ENCODE results near the gene RIN3. TPM values are rescaled to one million over a fixed set of nuclear protein-coding genes. Genes with fewer than 3 reads are reported as not detected.

RIN3 gene
- total and polyA plus RNA-seq, 10 of the 15 experiments (the other 5 are each of a cell fraction or from before 2014, with no cell fraction given), result 0.91 to 23.3 (median 6.3) TPM

GRCh38 chr14:92635896-92636295 lies 122.3 kb downstream of the RIN3 start (continued):
- TF ChIP-seq SKIL (IDR thresholded peaks at IDR 0.05; ENCODE audit: low read depth, poor library complexity, severe bottlenecking) (no peak), STAT3 (IDR thresholded peaks at IDR 0.05; ENCODE audit: low read depth, low read length) (no peak), POLR2A (IDR thresholded peaks at IDR 0.05; ENCODE audit: low read depth, low read length) (no peak)

- no peak overlapping the region for H3K27ac ChIP-seq (ENCODE audit: control insufficient read depth, insufficient read depth)
- DNase-seq (ENCODE audit: low read depth, low spot score), result no peak
- H3K4me3 ChIP-seq, result no peak overlapping the region
- H2AFZ ChIP-seq (ENCODE audit: control insufficient read depth, low read depth, low read length), result no peak overlapping the region
- ChIA-PET RAD21 (ENCODE audit: unreplicated experiment) (no interaction called here), CTCF (interaction anchor here (1.0 to 1.1 kb wide), 3 partner anchors 48 to 270 kb away, joined by 3 to 4 read pairs (median 3); no protein-coding TSS in a partner anchor), SMC1A (ENCODE audit: uncharacterized antibody, unreplicated experiment) (interaction anchor here (0.9 to 4.9 kb wide), 3 partner anchors 9 to 61 kb away, joined by 3 to 30 read pairs (median 3); no protein-coding TSS in a partner anchor), POLR2A (interaction anchor here (1.2 to 2.2 kb wide), 2 partner anchors 8 to 15 kb away, joined by 3 to 12 read pairs; no protein-coding TSS in a partner anchor)
- BruUV-seq (replicated peaks), result no TSS peak
- H3K4me2 ChIP-seq (ENCODE audit: control insufficient read depth, insufficient read depth), result no peak overlapping the region
- H4K20me1 ChIP-seq (ENCODE audit: control insufficient read depth, insufficient read depth), result no peaks in the 10 kb centered on the region
- no peaks in the 10 kb centered on the region for H3K79me2 ChIP-seq (ENCODE audit: control insufficient read depth, insufficient read depth, low read length)
- in situ Hi-C loops (cut with MboI), result no loop called here
- 92% methylated on average over 7 of the region's 7 CpGs for WGBS (ENCODE audit: insufficient coverage, insufficient replicate concordance, low lambda C conversion rate, missing lambda C conversion rate)
- no peak for FAIRE-seq
- H3K36me3 ChIP-seq (ENCODE audit: control insufficient read depth in 2 of 2, insufficient read depth in 2 of 2, low read length in 1 of 2), result peaks cover 0 to 1% of the 10 kb centered on the region in 2 experiments; a peak in 1 of 4 replicates
- ATAC-seq, result no peak
- intact Hi-C loops (cut with micrococcal nuclease; ENCODE audit: unreplicated experiment), result no loop called here
- TF ChIP-seq NR2C2 (IDR thresholded peaks at IDR 0.05; ENCODE audit: borderline replicate concordance, control insufficient read depth, insufficient read length, low read depth) (no peak), USF2 (IDR thresholded peaks at IDR 0.05; ENCODE audit: borderline replicate concordance, low read depth, low read length) (no peak), FOXK2 (IDR thresholded peaks at IDR 0.05) (no peak), FOS (IDR thresholded peaks at IDR 0.05; ENCODE audit: borderline replicate concordance, extremely low read depth, insufficient read length) (no peak), CHD2 (IDR thresholded peaks at IDR 0.05; ENCODE audit: borderline replicate concordance, low read depth, low read length) (no peak), PML (IDR thresholded peaks at IDR 0.05; ENCODE audit: low read length) (no peak), RELB (IDR thresholded peaks at IDR 0.05; ENCODE audit: low read depth) (no peak)
- H3K4me1 ChIP-seq (ENCODE audit: control insufficient read depth, insufficient read depth, low read length), result peaks cover 3% of the 10 kb centered on the region; the same call in 1 of the 2 replicates
- no peaks in the 10 kb centered on the region for H3K27me3 ChIP-seq (replicated peaks in 1 of 2; ENCODE audit: control insufficient read depth in 2 of 2, insufficient read depth in 2 of 2, low read length in 1 of 2)
- H3K9ac ChIP-seq (ENCODE audit: control insufficient read depth, insufficient read depth, low read length), result no peak overlapping the region
- no peaks in the 10 kb centered on the region for H3K9me3 ChIP-seq (replicated peaks; ENCODE audit: control insufficient read depth, insufficient read depth, low read length)
Observed at GRCh38 chr14:92637228-92637627, 123.6 kb downstream of the RIN3 start.
